Measurements from ENCODE around the gene CACNB4.
"Not testable (repeated sequence)": the region's sequence is repeated elsewhere in the genome, so short reads cannot be mapped to it uniquely, and the experiment has no call there.

CACNB4 gene

GRCh38 chr2:151915629-151916025 lies 183.2 kb downstream of the CACNB4 start:
- not testable (repeated sequence) for H3K27me3 ChIP-seq (ENCODE audit: control insufficient read depth in 5 of 5, insufficient read depth in 4 of 5, low read length in 5 of 5); H3K27ac ChIP-seq (ENCODE audit: low read depth, low read length); H3K4me3 ChIP-seq (ENCODE audit: low read depth in 1 of 5, low read length in 5 of 5); H3K36me3 ChIP-seq (ENCODE audit: control insufficient read depth in 5 of 5, insufficient read depth in 5 of 5, low read length in 5 of 5); H3K9ac ChIP-seq (ENCODE audit: low read length in 5 of 5); H3K9me3 ChIP-seq (ENCODE audit: control insufficient read depth in 5 of 5, low read length in 5 of 5)
- peaks cover 3 to 31% (median 27%) of the 10 kb centered on the region in 5 donors for H3K4me1 ChIP-seq (ENCODE audit: control insufficient read depth in 5 of 5, insufficient read depth in 5 of 5, low read length in 5 of 5)

DNA sequence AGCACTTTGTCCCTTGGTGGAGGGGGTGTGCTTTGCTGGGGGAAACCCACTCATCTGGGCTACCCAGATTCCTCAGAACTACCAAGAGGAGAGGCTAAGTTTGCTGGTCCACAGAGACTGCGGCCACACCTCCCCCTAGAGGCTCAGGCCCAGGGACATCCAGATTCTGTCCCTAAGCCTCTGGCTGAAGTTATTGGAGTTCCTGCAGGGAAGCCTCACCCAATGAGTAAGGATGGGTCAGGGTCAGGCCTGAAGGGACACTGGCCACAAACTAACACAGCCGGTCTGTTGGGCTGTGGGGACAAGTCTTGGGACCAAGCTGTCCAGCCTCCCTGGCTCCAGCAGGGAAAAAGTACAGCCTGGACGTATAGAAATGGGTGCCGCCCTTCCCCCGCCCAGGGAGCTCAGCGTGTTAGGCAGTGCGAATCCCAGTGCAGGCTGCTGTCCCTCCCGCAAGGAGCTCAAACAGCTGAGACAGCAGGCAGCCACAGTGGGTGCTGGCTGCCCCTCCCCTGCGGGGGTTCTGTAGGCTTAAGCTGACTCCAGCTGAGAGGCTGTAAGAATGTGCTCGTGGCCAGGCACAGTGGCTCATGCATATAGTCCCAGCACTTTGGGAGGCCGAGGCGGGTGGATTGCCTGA lies 183.7 kb downstream of the CACNB4 start:
- Histone ChIP-seq H3K9me3 (ENCODE audit: control insufficient read depth in 5 of 5, low read length in 5 of 5) (no peaks in the 10 kb centered on the region), H3K9ac (ENCODE audit: low read length in 5 of 5) (no peak overlapping the region), H3K4me3 (ENCODE audit: low read depth in 1 of 5, low read length in 5 of 5) (no peak overlapping the region), H3K27me3 (ENCODE audit: control insufficient read depth in 5 of 5, insufficient read depth in 4 of 5, low read length in 5 of 5) (no peaks in the 10 kb centered on the region), H3K27ac (ENCODE audit: low read depth, low read length) (no peak overlapping the region), H3K4me1 (ENCODE audit: control insufficient read depth in 5 of 5, insufficient read depth in 5 of 5, low read length in 5 of 5) (peaks cover 3 to 31% (median 27%) of the 10 kb centered on the region in 5 donors), H3K36me3 (ENCODE audit: control insufficient read depth in 5 of 5, insufficient read depth in 5 of 5, low read length in 5 of 5) (no peaks in the 10 kb centered on the region)

GRCh38 chr2:151908204-151908882 lies 190.5 kb downstream of the CACNB4 start:
- no peaks in the 10 kb centered on the region for H3K27me3 ChIP-seq (ENCODE audit: control insufficient read depth in 5 of 5, insufficient read depth in 4 of 5, low read length in 5 of 5)
- H3K9ac ChIP-seq (ENCODE audit: low read length in 5 of 5): no peak overlapping the region
- no peak overlapping the region for H3K4me3 ChIP-seq (ENCODE audit: low read depth in 1 of 5, low read length in 5 of 5)
- no peaks in the 10 kb centered on the region for H3K9me3 ChIP-seq (ENCODE audit: control insufficient read depth in 5 of 5, low read length in 5 of 5)
- no peaks in the 10 kb centered on the region for H3K36me3 ChIP-seq (ENCODE audit: control insufficient read depth in 5 of 5, insufficient read depth in 5 of 5, low read length in 5 of 5)
- peaks cover 0 to 11% (median 5%) of the 10 kb centered on the region in 5 donors for H3K4me1 ChIP-seq (ENCODE audit: control insufficient read depth in 5 of 5, insufficient read depth in 5 of 5, low read length in 5 of 5)
- H3K27ac ChIP-seq (ENCODE audit: low read depth, low read length): no peak overlapping the region

DNA sequence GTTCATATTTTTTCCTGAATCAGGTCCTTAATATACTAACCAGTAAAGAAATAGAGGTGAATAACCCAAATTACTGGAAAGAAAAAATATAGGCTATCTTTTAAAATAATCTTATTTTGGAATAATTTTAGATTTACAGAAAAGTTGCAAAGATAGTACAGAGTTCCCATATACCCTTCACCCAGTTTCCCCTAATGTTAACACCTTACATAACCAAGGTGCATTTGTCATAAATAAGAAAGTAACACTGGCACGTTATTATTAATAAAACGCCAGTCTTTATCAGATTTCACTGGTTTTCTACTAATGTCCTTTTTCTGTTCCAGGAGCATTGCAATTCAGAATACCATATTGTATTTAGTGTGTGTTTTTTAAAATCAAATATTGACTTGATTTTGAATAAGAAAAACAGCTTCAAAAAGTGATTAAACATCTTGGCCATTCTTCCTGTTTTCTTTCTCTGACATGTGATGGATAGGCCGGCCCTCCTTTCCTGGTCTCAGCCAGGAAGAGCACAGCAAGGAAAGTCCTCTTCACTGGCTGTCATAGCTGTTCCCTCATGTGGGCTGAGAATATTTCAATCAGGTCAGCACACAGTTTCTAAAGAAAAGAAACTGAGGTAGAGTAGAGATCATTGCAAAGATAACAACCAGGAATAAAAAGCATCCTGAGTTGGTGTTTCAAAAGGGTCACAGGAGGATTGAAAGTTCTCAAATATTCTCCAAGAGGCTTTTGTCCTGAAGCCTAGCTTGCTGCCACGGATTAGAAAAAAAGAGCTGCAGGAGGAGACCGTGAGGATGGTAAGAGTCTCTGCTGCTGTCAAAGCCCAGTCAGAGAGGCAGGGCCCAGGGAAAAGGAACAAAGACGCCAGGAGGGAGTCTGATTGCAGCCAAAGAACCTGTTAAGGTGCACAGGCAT lies 191.3 kb downstream of the CACNB4 start:
- Histone ChIP-seq H3K27ac (ENCODE audit: low read depth, low read length) (no peak overlapping the region), H3K27me3 (ENCODE audit: control insufficient read depth in 5 of 5, insufficient read depth in 4 of 5, low read length in 5 of 5) (no peaks in the 10 kb centered on the region), H3K9ac (ENCODE audit: low read length in 5 of 5) (no peak overlapping the region), H3K9me3 (ENCODE audit: control insufficient read depth in 5 of 5, low read length in 5 of 5) (no peaks in the 10 kb centered on the region), H3K4me1 (ENCODE audit: control insufficient read depth in 5 of 5, insufficient read depth in 5 of 5, low read length in 5 of 5) (peaks cover 0 to 11% (median 5%) of the 10 kb centered on the region in 5 donors), H3K4me3 (ENCODE audit: low read depth in 1 of 5, low read length in 5 of 5) (no peak overlapping the region), H3K36me3 (ENCODE audit: control insufficient read depth in 5 of 5, insufficient read depth in 5 of 5, low read length in 5 of 5) (no peaks in the 10 kb centered on the region)

GRCh38 chr2:151906633-151906998 lies 192.2 kb downstream of the CACNB4 start:
- Histone ChIP-seq H3K9ac (ENCODE audit: low read length in 5 of 5) (no peak overlapping the region), H3K27me3 (ENCODE audit: control insufficient read depth in 5 of 5, insufficient read depth in 4 of 5, low read length in 5 of 5) (no peaks in the 10 kb centered on the region), H3K4me3 (ENCODE audit: low read depth in 1 of 5, low read length in 5 of 5) (no peak overlapping the region), H3K9me3 (ENCODE audit: control insufficient read depth in 5 of 5, low read length in 5 of 5) (no peaks in the 10 kb centered on the region), H3K27ac (ENCODE audit: low read depth, low read length) (no peak overlapping the region), H3K36me3 (ENCODE audit: control insufficient read depth in 5 of 5, insufficient read depth in 5 of 5, low read length in 5 of 5) (no peaks in the 10 kb centered on the region), H3K4me1 (ENCODE audit: control insufficient read depth in 5 of 5, insufficient read depth in 5 of 5, low read length in 5 of 5) (peaks cover 0 to 11% (median 5%) of the 10 kb centered on the region in 5 donors)

GRCh38 chr2:151905963-151906632 lies 192.7 kb downstream of the CACNB4 start:
- Histone ChIP-seq H3K4me3 (ENCODE audit: low read depth in 1 of 5, low read length in 5 of 5) (no peak overlapping the region), H3K36me3 (ENCODE audit: control insufficient read depth in 5 of 5, insufficient read depth in 5 of 5, low read length in 5 of 5) (no peaks in the 10 kb centered on the region), H3K9ac (ENCODE audit: low read length in 5 of 5) (no peak overlapping the region), H3K27ac (ENCODE audit: low read depth, low read length) (no peak overlapping the region), H3K9me3 (ENCODE audit: control insufficient read depth in 5 of 5, low read length in 5 of 5) (no peaks in the 10 kb centered on the region), H3K27me3 (ENCODE audit: control insufficient read depth in 5 of 5, insufficient read depth in 4 of 5, low read length in 5 of 5) (no peaks in the 10 kb centered on the region), H3K4me1 (ENCODE audit: control insufficient read depth in 5 of 5, insufficient read depth in 5 of 5, low read length in 5 of 5) (peaks cover 0 to 11% (median 5%) of the 10 kb centered on the region in 5 donors)

DNA sequence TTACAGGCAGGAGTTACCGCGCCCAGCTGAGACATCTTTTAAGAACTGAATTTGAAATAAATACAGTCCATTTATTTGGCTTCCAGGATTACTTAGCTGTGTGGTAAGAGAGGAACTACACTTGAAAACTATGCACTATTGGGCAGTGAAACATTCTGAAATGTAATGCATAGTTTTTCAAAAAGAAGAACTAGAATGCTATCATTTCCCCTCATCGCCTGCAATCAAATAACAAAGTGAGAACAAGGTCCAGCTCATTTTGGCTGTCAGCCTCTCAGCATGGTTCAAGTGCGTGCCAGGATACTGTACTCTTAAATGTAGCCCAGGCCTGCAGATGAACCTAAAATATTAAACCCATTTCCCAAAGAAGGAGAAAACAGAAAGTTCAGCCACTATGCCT lies 194.0 kb downstream of the CACNB4 start:
- H3K4me3 ChIP-seq (ENCODE audit: low read depth in 1 of 5, low read length in 5 of 5): no peak overlapping the region
- no peak overlapping the region for H3K27ac ChIP-seq (ENCODE audit: low read depth, low read length)
- peaks cover 0 to 16% (median 5%) of the 10 kb centered on the region in 5 donors for H3K4me1 ChIP-seq (ENCODE audit: control insufficient read depth in 5 of 5, insufficient read depth in 5 of 5, low read length in 5 of 5)
- H3K9ac ChIP-seq (ENCODE audit: low read length in 5 of 5): no peak overlapping the region
- no peaks in the 10 kb centered on the region for H3K36me3 ChIP-seq (ENCODE audit: control insufficient read depth in 5 of 5, insufficient read depth in 5 of 5, low read length in 5 of 5)
- no peaks in the 10 kb centered on the region for H3K9me3 ChIP-seq (ENCODE audit: control insufficient read depth in 5 of 5, low read length in 5 of 5)
- no peaks in the 10 kb centered on the region for H3K27me3 ChIP-seq (ENCODE audit: control insufficient read depth in 5 of 5, insufficient read depth in 4 of 5, low read length in 5 of 5)

- H3K36me3 ChIP-seq (ENCODE audit: control insufficient read depth in 5 of 5, insufficient read depth in 5 of 5, low read length in 5 of 5): no peaks in the 10 kb centered on the region
- H3K4me1 ChIP-seq (ENCODE audit: control insufficient read depth in 5 of 5, insufficient read depth in 5 of 5, low read length in 5 of 5): peaks cover 0 to 16% (median 5%) of the 10 kb centered on the region in 5 donors
- H3K27me3 ChIP-seq (ENCODE audit: control insufficient read depth in 5 of 5, insufficient read depth in 4 of 5, low read length in 5 of 5): no peaks in the 10 kb centered on the region
- no peak overlapping the region for H3K4me3 ChIP-seq (ENCODE audit: low read depth in 1 of 5, low read length in 5 of 5)
- no peak overlapping the region for H3K27ac ChIP-seq (ENCODE audit: low read depth, low read length)
- no peaks in the 10 kb centered on the region for H3K9me3 ChIP-seq (ENCODE audit: control insufficient read depth in 5 of 5, low read length in 5 of 5)
- no peak overlapping the region for H3K9ac ChIP-seq (ENCODE audit: low read length in 5 of 5)
Observed at GRCh38 chr2:151904021-151904420, 194.8 kb downstream of the CACNB4 start.

DNA sequence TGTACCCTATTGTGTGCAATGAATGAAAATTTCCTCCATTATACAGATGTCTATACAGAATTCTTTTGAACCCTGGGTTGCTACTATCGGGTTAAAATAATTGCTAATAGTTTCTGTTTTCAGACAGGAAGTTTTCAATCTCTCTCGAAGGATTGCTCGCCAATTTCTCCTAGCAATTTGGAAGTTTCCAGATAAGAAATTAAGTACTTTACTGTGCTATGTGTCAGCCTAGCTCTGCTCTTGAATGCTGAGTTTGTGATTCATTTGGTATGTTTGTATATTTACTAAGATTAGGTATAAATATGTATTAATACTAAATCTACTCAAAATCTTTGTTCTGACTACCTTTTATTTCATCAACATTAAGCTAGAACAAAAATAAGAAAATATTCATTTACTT lies 196.0 kb downstream of the CACNB4 start:
- H3K36me3 ChIP-seq (ENCODE audit: control insufficient read depth in 5 of 5, insufficient read depth in 5 of 5, low read length in 5 of 5): no peaks in the 10 kb centered on the region
- H3K4me1 ChIP-seq (ENCODE audit: control insufficient read depth in 5 of 5, insufficient read depth in 5 of 5, low read length in 5 of 5): peaks cover 0 to 9% (median 1%) of the 10 kb centered on the region in 5 donors

More for the DNA sequence above, 196.0 kb downstream of the CACNB4 start:
- no peak overlapping the region for H3K4me3 ChIP-seq (ENCODE audit: low read depth in 1 of 5, low read length in 5 of 5)
- no peak overlapping the region for H3K9ac ChIP-seq (ENCODE audit: low read length in 5 of 5)
- no peaks in the 10 kb centered on the region for H3K27me3 ChIP-seq (ENCODE audit: control insufficient read depth in 5 of 5, insufficient read depth in 4 of 5, low read length in 5 of 5)
- H3K27ac ChIP-seq (ENCODE audit: low read depth, low read length): no peak overlapping the region
- no peaks in the 10 kb centered on the region for H3K9me3 ChIP-seq (ENCODE audit: control insufficient read depth in 5 of 5, low read length in 5 of 5)

All from subcutaneous abdominal adipose tissue (tissue), 5 donors.